ENCODE results near the gene VSX2.

Gene VSX2

GRCh38 chr14:74221741-74222140, 17.5 kb upstream of the VSX2 start:
- DNase-seq (ENCODE audit: low read depth), result no peak
- no peak for TF ChIP-seq CTCF (conservative IDR thresholded peaks at IDR 0.05; ENCODE audit: control insufficient read depth, insufficient read depth, low read depth, low read length)
- no peak overlapping the region for H3K4me3 ChIP-seq (ENCODE audit: control insufficient read depth, low read depth, low read length)

GRCh38 chr14:74223016-74223415, 16.2 kb upstream of the VSX2 start:
- no peak for DNase-seq (ENCODE audit: low read depth)
- no peak for TF ChIP-seq CTCF (conservative IDR thresholded peaks at IDR 0.05; ENCODE audit: control insufficient read depth, insufficient read depth, low read depth, low read length)
- H3K4me3 ChIP-seq (ENCODE audit: control insufficient read depth, low read depth, low read length), result no peak overlapping the region

GRCh38 chr14:74231784-74232183, 7.5 kb upstream of the VSX2 start:
- no peak for DNase-seq (ENCODE audit: low read depth)
- H3K4me3 ChIP-seq (ENCODE audit: control insufficient read depth, low read depth, low read length), result no peak overlapping the region
- TF ChIP-seq CTCF (conservative IDR thresholded peaks at IDR 0.05; ENCODE audit: control insufficient read depth, insufficient read depth, low read depth, low read length), result no peak

- no peak for TF ChIP-seq CTCF (conservative IDR thresholded peaks at IDR 0.05; ENCODE audit: control insufficient read depth, insufficient read depth, low read depth, low read length)
- DNase-seq (ENCODE audit: low read depth), result no peak
- H3K4me3 ChIP-seq (ENCODE audit: control insufficient read depth, low read depth, low read length), result no peak overlapping the region
These were observed 4.2 kb upstream of the VSX2 start for GRCh38 chr14:74235017-74235416.

- no peak for TF ChIP-seq CTCF (conservative IDR thresholded peaks at IDR 0.05; ENCODE audit: control insufficient read depth, insufficient read depth, low read depth, low read length)
- peak; percentile 17 for DNase-seq (ENCODE audit: low read depth)
- no peak overlapping the region for H3K4me3 ChIP-seq (ENCODE audit: control insufficient read depth, low read depth, low read length)
These were observed 1.8 kb upstream of the VSX2 start for GRCh38 chr14:74237441-74237840.

GRCh38 chr14:74239848-74240793, 872 bp downstream of the VSX2 start:
- no peak for DNase-seq (ENCODE audit: low read depth)
- TF ChIP-seq CTCF (conservative IDR thresholded peaks at IDR 0.05; ENCODE audit: control insufficient read depth, insufficient read depth, low read depth, low read length), result no peak
- no peak overlapping the region for H3K4me3 ChIP-seq (ENCODE audit: control insufficient read depth, low read depth, low read length)

Measured in fibroblast of mammary gland (primary cell).